ENCODE data around the gene CNTNAP5.

Gene CNTNAP5

GRCh38 chr2:124025171-124025580 is at the start of gene CNTNAP5:
Gene CNTNAP5, plus strand, starts transcription at chr2:124025287. Its CDS starts 364 bp downstream, at chr2:124025651.
- in situ Hi-C loops (cut with HindIII; ENCODE audit: low sequenced_read_pairs): no loop called here

- in situ Hi-C loops (cut with HindIII; ENCODE audit: low sequenced_read_pairs): no loop called here
Observed at GRCh38 chr2:123976054-123976648, 48.9 kb upstream of the CNTNAP5 start.

- in situ Hi-C loops (cut with HindIII; ENCODE audit: low sequenced_read_pairs): no loop called here
Observed at GRCh38 chr2:123993728-123994323, 31.3 kb upstream of the CNTNAP5 start.

- in situ Hi-C loops (cut with HindIII; ENCODE audit: low sequenced_read_pairs): no loop called here
Observed at GRCh38 chr2:123999681-124000080, 25.4 kb upstream of the CNTNAP5 start.

- in situ Hi-C loops (cut with HindIII; ENCODE audit: low sequenced_read_pairs): no loop called here
Observed at GRCh38 chr2:124001696-124002430, 23.2 kb upstream of the CNTNAP5 start.

- in situ Hi-C loops (cut with HindIII; ENCODE audit: low sequenced_read_pairs): no loop called here
Observed at GRCh38 chr2:124018890-124019289, 6.2 kb upstream of the CNTNAP5 start.

GRCh38 chr2:124024561-124025170 is 421 bp upstream of the CNTNAP5 start:
- in situ Hi-C loops (cut with HindIII; ENCODE audit: low sequenced_read_pairs): no loop called here

- in situ Hi-C loops (cut with HindIII; ENCODE audit: low sequenced_read_pairs): no loop called here
Observed at GRCh38 chr2:124025891-124026434, 876 bp downstream of the CNTNAP5 start.

- in situ Hi-C loops (cut with HindIII; ENCODE audit: low sequenced_read_pairs): no loop called here
Observed at GRCh38 chr2:124026503-124026902, 1.4 kb downstream of the CNTNAP5 start.

- in situ Hi-C loops (cut with HindIII; ENCODE audit: low sequenced_read_pairs): no loop called here
Observed at GRCh38 chr2:124027182-124027581, 2.1 kb downstream of the CNTNAP5 start.

- in situ Hi-C loops (cut with HindIII; ENCODE audit: low sequenced_read_pairs): no loop called here
Observed at GRCh38 chr2:124032799-124033198, 7.7 kb downstream of the CNTNAP5 start.

- in situ Hi-C loops (cut with HindIII; ENCODE audit: low sequenced_read_pairs): no loop called here
Observed at GRCh38 chr2:124034265-124034664, 9.2 kb downstream of the CNTNAP5 start.

- in situ Hi-C loops (cut with HindIII; ENCODE audit: low sequenced_read_pairs): no loop called here
Observed at GRCh38 chr2:124035001-124035400, 9.9 kb downstream of the CNTNAP5 start.

- in situ Hi-C loops (cut with HindIII; ENCODE audit: low sequenced_read_pairs): no loop called here
Observed at GRCh38 chr2:124039032-124039431, 13.9 kb downstream of the CNTNAP5 start.

GRCh38 chr2:124039762-124040291 is 14.7 kb downstream of the CNTNAP5 start:
- in situ Hi-C loops (cut with HindIII; ENCODE audit: low sequenced_read_pairs): no loop called here

- in situ Hi-C loops (cut with HindIII; ENCODE audit: low sequenced_read_pairs): no loop called here
Observed at GRCh38 chr2:124045894-124046293, 20.8 kb downstream of the CNTNAP5 start.

- in situ Hi-C loops (cut with HindIII; ENCODE audit: low sequenced_read_pairs): no loop called here
Observed at GRCh38 chr2:124046332-124046731, 21.2 kb downstream of the CNTNAP5 start.

- in situ Hi-C loops (cut with HindIII; ENCODE audit: low sequenced_read_pairs): no loop called here
Observed at GRCh38 chr2:124048102-124048501, 23.0 kb downstream of the CNTNAP5 start.

GRCh38 chr2:124048664-124049063 is 23.6 kb downstream of the CNTNAP5 start:
- in situ Hi-C loops (cut with HindIII; ENCODE audit: low sequenced_read_pairs): no loop called here

GRCh38 chr2:124049136-124049535 is 24.0 kb downstream of the CNTNAP5 start:
- in situ Hi-C loops (cut with HindIII; ENCODE audit: low sequenced_read_pairs): no loop called here

- in situ Hi-C loops (cut with HindIII; ENCODE audit: low sequenced_read_pairs): no loop called here
Observed at GRCh38 chr2:124050833-124051497, 25.9 kb downstream of the CNTNAP5 start.
